HG02840 (cell line): Measurements from ENCODE around the gene DIS3L2.

ENCODE experiments used
- ATAC-seq: cut with Tn5 transposase; IDR thresholded peaks from one replicate; pipeline ENCODE4 v1.9.1; 2021; ENCODE audit warnings: mild to moderate bottlenecking, moderate library complexity, moderate number of reproducible peaks; ENCODE audit not compliant: unreplicated experiment, low FRiP score

The DIS3L2 gene

DNA sequence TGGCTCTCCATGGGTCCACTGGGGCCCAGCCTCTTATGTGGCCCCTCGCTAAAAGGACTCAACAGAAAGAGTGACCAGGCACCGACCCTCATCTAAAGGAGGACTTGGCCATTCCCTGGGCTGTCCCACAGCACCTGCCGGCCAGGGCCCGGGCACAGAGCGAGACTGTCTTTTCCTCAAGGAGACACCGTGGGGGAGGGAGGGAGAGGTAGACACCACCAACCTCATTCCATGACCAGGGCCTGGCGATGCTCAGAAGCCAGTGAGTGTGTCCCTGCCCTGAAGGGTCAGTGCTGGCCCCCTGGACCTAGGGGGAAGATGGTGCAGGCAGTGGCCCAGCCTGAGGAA lies 377.2 kb downstream of the DIS3L2 start:
- ATAC-seq = no peak

GRCh38 chr2:232339121-232340081 lies 377.9 kb downstream of the DIS3L2 start:
- no peak for ATAC-seq

- no peak for ATAC-seq
These were observed 378.8 kb downstream of the DIS3L2 start for GRCh38 chr2:232340171-232340935.

- no peak for ATAC-seq
These were observed 379.7 kb downstream of the DIS3L2 start for GRCh38 chr2:232341061-232341738.

GRCh38 chr2:232341739-232342126 lies 380.2 kb downstream of the DIS3L2 start:
- ATAC-seq = no peak

DNA sequence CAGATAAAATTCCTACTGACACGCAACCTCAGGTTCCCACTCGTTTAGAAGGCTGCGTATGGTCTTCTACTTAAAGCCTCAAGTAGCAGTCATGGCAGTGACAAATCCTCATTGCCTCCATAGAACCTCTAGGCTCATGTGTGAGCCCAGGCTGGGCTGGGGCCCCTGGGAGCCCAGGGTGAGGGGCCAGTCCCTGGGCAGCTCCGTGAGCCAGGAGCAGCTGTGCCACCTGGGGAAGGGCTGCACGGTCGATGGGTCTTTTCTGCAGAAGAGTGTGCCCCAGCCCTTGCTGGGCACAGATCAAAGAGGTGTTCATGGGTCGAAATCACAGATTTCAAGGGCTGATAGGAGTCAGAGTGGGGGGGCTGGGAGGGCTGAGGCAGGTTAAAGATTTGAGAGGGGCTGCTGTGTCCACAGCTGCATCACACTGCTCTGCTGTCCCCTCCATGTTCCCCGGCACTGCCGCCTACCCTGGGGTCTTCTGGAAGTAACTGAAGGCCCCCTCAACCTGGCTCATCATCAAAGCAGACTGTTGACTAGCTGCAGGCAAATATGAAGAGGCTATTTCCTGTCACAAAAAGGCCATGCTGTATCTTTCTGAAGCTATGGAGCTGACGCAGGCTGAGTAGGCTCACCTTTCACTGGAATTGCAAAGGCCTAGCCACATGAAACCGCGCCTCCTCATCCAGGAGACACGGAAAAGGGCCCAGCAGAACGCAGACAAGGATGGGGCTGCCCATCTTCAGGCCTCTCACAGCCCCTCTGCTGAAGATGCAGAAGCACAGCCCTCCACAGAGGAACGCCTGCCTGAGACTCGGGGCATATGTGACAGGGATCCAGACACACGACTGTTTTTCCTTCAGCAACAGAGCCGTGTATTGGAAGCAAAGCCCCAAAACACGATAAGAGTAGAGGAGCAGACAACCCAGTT lies 381.4 kb downstream of the DIS3L2 start:
- ATAC-seq = no peak

DNA sequence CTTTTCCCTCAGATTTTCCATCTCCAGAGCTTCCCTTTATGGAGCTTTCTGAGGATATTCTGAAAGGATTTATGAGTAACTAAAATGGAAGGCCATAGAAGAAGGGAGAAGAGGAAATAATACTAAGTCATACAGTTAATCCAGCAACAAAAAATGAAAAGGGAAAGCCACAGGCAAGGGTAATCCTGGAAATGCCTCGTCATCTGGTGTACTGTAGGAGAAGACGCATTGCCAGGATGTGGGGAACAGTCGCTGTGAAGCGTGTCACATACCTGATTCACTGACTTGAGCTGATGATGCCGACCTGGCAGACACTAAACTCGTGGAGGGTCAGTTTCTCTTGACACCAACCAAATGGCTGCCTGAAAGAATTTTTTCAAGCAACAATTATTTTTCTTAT lies 382.3 kb downstream of the DIS3L2 start:
- no peak for ATAC-seq

DNA sequence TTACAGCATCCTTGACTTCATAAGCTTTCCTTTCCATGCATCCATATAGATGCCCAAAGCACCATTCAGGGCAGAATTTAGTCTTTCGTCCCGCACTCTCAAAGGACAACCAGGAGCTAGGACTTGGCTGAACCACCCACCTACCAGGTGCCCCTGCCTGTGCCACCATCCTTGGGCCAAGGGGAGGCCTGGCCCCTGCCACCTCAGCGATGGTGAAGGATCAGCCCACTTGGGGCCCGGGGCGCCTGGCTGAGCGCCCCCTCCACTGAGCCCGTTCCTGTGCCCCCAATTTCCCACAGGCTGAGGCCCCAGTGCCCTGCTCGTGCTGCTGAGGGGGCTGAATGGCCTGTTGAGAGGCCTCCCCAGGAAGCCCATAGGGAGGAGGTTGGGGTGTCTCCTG lies 383.7 kb downstream of the DIS3L2 start:
- ATAC-seq = no peak

GRCh38 chr2:232347369-232347768 lies 385.9 kb downstream of the DIS3L2 start:
- no peak for ATAC-seq

DNA sequence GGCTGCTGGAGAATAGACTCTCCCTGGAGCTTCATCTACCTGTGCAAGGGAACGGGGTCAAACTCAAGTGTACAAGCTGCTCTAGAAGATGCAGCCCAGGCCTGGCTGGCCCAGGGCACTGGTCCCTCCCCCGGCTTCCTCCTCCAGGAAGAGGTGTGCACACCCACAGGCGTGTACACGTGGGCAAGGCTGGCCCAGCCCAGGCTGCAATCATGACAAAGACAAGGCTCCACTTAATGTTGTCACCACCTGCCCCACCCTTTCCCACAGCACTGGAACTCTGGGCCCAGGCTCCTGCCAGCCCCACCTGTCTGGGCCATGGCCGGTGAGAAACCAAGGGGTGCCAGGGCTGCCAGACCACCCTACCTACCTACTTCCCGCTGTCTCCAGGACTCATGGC lies 387.4 kb downstream of the DIS3L2 start:
- ATAC-seq = no peak

- no peak for ATAC-seq
These were observed 388.0 kb downstream of the DIS3L2 start for GRCh38 chr2:232349546-232349945.

- no peak for ATAC-seq
These were observed 388.6 kb downstream of the DIS3L2 start for GRCh38 chr2:232349946-232350635.

GRCh38 chr2:232350804-232351685 lies 389.5 kb downstream of the DIS3L2 start:
- no peak for ATAC-seq

DNA sequence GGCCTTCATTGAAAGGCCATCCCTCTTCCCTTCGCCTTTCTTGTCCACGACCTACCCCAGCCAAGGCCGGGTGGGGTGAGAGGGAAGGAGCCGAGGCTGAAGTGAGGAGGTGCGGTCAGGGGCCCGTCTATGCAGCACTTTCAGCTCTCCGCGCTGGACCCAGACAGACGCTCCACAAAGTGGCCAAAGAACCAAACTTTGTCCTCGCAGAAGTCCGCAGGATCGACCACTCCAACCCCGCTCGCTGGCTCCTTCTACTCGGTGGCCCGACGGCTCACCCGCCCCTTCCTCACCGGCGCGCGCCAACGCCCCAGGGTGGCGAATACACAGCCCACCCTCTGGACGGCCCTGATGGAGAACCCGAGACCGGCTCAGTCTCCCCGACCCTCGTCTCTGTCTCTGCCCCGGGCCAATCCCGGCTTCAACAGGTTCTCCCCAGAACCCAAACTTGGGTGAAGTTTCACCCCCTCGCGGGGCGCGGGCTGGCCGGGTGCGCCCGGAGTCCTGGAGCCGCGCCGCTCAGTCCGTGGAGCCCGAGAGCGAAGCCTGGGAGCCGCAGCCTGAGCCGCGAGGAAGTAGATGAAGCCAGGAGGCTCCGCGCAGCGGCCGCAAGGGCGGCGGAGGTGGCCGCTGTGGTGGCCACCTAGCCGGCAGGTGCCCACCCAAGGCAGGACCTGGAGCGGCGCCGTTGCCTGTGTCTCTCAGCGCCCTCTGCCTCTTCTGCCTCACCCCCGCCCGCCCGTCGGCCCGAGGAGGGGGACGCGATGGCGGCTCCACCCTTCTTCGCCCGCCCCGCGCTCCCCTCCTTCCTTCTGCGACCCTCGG lies 390.4 kb downstream of the DIS3L2 start:
- ATAC-seq = no peak

DNA sequence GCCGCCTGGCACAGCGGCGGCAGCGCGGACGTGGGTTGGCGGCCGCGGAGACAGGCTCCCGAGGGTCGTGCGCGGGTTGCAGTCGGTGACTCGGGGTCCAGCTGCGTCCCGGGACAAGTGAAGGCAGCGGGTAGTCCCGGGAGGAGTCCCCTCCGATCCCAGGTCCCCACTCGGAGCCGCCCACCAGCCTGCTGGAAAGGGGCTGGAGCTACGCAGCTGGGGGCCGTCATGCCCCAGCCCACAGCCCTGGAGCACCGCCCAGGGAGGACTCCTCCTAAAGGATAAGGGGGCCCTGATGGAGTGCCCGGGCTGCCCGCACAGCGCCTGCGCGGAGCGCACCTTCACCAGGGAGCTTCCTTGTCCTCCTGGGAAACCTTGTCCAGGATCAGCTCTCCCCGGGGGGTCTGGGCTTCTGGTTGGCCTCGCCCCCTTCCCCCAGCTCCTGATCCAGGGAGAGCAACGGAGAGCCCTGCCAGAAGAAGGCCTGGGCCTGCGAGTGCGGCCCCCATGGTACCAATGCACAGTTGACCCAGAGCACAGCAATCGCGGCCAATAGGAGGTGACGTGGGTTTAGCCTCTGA lies 391.1 kb downstream of the DIS3L2 start:
- no peak for ATAC-seq

GRCh38 chr2:232353096-232353495 lies 391.6 kb downstream of the DIS3L2 start:
- no peak for ATAC-seq

DNA sequence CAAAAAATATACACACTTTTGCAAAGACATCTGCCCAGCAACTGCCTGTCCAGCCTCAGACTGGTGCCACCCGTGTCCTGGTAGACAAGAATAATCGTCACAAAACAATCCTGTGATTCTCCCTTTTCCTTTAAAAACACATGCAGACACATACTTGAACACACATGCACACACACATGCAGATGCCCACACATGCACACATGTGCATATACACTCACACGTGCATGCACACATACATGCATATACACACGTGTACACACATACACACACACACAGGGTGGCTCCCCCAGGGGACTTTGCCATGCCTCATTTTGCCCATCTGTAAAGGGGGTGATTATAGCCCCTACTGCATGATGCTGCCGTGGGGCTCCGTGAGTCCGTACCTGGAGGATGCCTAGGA lies 392.1 kb downstream of the DIS3L2 start:
- ATAC-seq = no peak
